HK-2 (cell line): ENCODE results near the gene FBXO38.

Source experiments
- DNase-seq: peaks from one replicate; pipeline ENCODE4 v3.0.0-alpha.2; 2018; ENCODE audit not compliant: unreplicated experiment

The FBXO38 gene

DNA sequence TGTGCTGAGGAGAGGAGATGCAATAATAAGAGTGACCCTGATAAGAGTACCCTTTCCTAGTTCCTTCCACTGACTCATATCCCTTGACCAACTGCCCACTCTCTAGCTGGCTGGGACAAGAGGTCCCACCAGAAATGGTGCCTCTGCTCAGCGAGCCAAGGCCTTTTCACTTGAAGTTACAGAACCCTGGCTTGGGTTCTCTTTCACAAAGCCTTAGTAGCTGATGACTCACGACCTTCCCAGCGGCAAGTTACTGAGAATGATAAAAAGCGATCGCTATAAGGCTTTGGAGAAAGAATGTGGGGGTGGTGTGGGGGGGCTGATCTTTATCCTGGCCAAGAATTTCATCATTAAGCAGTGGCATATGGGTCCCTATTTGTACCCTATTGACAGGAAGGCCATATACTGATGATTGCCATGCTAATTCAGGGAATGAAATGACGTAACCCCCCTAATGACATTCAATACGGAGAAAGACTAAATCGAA lies 90.3 kb downstream of the FBXO38 start:
- DNase-seq, result no peak

DNA sequence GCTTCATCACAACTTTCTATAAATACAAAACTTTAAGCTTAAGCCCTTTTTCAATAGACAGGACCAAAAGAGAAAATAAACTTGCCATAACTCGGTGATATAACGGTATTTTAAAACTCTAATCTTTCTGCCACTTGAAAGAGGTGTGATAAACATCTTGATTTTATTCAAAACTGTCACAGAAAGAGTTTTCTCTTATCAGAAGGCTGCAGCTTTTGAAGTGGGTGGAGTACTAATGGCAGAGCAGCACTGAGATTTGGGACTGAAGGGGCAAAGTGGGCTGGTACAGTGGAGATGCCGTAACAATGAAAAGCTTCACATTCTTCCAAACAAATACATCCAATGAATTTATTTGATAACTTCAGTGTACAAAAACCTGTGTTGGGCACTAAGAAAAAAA lies 92.5 kb downstream of the FBXO38 start:
- no peak for DNase-seq

DNA sequence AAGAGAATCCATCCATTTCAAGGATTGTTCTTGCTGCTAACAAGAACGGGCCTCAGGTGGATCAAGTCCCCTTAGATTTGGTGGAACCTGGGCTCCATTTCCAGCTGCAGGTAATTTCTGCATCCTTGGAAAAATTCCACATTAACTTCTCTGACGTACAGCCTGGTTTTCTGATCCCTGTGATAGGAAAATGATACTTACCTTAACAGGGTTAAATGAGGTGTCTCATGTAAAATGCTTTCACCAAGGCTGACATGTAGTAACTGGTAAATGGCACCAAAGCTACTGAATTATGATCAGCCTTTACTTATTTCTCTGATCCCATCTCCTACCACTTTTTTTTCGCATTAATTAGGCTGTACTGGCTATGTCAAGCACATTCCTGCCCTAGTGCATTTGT lies 93.7 kb downstream of the FBXO38 start:
- DNase-seq, result no peak

DNA sequence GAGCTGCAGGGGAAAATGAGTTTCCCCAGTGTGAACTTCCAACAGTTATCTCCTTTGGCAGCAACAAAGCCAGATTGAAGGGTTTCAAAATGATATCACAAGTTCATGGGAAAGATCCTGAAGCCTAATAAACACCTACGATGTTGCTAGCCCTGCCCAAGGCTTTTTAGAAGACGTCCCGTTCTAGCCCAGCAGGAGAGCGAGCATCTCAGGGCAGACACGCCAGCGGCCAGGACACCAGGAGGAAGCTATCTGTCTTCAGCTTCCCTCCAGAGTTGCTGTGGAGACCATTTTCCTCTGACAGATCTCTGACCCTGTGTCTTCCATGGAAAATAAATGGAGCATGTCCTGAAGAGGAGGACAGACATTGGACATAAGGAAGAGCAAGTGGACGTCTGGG lies 98.4 kb downstream of the FBXO38 start:
- no peak for DNase-seq

DNA sequence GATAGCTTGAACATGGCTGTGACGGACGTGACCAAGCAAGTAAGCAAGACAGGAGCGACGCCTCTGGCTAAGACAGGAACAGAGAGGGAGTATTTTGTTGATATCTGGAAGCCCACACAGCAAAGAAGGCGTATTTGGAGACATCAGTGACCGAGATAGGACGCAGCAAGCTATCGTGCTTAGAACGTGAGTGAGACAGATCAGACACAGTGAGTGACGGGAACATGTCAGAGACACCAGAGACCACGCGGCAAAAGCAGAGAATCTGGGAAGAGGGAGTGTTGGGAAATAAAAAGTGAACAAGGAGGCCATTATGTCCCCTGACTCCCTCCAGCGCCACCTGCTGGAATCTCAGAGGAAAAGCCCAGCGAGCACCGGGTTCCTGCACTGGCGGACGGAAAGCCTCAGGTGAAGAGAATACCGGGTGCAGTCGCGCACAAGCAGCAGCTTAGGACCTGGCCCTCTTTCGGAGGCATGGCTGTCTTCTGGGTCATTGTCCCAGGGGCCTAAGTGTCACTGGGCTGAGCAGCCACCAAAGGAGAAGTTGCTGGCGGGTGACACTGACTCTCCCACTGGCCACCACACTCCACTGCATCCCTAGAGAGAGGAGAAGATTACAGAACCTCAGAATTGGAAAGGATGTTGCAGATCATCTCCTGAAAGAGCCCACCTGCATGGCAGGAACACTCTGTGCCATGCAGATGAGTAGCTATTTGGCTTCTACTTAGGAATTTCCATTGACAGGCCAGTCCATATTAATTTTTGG lies 99.1 kb downstream of the FBXO38 start:
- DNase-seq, result peak; percentile 34

DNA sequence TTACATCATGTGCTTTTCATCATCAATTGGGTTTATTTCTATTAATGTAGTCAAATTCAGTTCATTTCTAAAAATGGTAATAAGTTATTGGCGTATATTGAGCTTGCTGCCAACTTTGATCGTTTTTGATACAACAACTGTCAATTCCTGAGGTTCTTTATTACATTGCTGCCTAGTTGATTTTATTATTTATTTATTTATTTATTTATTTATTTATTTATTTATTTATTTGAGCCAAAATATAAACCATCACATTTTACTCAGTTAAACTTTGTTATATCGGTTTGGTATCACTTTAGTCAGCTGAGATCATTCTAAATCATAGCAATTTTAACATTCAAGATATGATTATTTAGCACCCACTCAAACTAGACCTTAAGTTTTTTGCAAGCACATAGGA lies 100.0 kb downstream of the FBXO38 start:
- DNase-seq, result no peak

DNA sequence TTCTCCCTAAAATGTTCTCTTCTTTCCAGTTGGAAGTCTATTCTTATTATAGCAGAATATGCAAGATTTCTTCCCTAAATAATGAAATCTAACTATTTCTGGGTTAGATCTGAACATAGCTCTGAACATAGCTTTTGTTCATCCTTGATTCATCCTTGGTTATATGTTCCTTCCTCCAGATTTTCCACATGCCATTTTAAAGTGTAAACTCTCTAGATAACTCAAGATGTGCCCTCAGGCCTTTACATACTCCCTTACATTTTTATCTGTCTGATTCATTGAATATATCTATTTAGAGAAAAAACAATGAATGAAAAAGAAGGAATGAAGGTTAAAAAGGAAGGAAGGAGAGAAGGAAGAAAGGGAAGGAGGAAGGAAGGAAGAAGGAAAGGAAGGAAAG lies 100.9 kb downstream of the FBXO38 start:
- no peak for DNase-seq

DNA sequence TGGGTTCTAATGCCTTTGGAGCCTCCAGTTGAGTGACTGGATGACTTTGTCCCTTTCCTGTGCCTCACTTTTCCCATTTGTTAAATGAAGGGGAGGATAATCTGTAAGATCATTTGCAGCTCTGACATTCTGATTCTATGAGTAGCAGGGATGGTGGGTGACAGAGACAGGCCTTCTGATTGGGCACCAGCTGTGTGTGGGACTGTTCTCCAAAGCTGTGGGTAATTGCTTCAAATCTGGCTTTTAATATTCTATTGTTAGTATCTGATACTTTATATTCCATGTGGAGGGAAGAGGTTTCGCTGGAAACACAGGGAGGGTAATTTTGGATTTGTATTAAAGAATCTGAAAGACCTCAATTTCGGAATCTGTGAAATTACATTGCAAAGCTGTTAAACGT lies 102.7 kb downstream of the FBXO38 start:
- DNase-seq, result no peak

DNA sequence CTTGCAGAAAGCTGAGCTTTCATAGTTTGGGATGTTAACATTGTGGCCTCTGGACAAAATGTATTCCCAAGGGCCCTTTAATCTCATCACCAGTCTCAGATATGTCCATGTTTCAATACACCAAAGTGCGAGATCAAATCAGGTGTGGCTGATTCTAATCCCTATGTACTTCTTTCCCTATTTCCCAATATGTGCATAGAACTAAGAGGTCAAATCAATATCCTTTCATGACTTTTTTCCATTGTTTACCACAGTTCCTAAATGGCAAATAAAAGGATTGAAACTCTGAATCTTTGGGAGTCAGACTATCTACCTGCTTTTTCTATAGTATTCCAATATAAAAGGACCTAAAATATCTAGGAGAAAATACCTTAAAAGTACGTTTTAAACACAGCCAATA lies 105.0 kb downstream of the FBXO38 start:
- no peak for DNase-seq

DNA sequence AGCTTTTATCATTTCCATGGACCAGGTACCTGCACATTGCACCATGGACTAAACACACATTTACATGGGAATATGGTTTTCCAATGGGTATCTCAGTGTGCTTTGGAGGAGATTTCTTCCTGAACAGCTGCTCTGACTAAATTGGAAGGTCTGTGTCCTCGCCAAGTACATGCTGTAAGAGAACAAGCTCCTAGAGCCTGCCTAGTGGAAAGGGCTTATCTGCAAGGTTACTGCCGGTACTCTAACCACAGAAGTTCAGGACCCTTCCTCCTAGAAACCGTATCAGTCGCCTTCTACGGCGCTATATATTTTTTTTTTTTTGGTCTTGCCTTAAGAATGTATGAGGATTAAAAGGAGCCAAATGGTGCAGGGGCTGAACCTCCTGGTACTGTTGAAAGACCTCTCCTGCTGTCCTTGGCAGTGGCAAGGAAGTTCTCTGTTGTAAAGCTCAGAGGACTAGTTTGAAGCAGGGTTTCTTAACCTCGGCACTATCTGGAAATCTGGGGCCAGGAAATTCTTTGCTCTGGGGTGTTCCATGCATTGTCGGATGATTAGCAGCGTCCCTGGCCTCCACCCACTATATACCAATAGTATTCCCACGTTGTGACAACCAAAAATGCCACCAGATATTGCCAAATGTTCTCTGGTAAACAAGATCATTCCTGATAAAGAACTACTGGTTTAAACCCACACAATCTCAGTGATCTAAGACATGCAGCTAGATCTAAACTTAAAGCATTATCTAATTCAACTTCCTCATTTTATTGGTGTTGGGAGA lies 107.4 kb downstream of the FBXO38 start:
- DNase-seq, result no peak

DNA sequence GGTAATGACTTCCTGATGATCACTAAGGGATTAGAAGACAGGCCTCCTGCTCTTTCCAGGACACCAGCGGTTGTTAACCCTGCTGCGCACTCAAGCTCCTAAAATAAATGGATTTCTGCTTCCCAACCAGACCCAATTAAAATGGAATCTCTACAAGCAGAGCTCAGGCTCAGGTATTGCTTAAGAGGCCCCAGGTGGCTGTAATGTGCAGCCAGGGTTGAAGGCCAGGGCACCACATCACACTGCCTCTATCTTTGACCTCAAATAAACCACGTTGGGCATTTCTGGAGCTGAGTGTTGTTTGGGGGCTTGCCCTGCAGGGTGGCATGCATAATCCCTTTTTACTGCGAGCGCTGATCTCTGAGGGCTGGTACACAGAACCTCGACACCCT lies 108.0 kb downstream of the FBXO38 start:
- no peak for DNase-seq

DNA sequence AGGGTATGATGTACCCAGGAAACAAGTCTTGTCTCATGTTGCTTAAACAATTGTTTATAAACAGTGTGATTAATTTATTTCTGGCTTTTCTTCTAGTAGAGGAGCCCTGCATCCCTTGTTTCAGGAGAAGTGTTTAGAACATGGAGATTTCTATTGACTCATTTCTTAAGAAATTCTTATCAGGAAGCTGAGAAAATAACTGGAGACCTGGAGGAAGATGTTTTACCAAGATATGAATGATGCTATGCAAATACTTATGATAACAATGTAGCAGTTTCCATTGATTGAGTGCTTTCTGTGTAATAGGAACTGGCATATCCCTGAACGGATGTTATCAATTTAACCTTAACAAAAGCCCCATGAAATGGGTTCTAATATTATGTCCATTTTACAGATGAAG lies 108.6 kb downstream of the FBXO38 start:
- DNase-seq, result no peak
